ENCODE results near the gene AQP11.
"Not testable (repeated sequence)": the region's sequence is repeated elsewhere in the genome, so short reads cannot be mapped to it uniquely, and the experiment has no call there.

The AQP11 gene

GRCh38 chr11:77592727-77593126 is 3.0 kb downstream of the AQP11 start:
- DNase-seq (ENCODE audit: low read depth in 3 of 3), result no peak

- no peak for DNase-seq (ENCODE audit: low read depth in 3 of 3)
Observed at GRCh38 chr11:77593883-77594282, 4.1 kb downstream of the AQP11 start.

GRCh38 chr11:77596626-77597025 is 6.9 kb downstream of the AQP11 start:
- no peak for DNase-seq (ENCODE audit: low read depth in 3 of 3)

- DNase-seq (ENCODE audit: low read depth in 3 of 3), result no peak
Observed at GRCh38 chr11:77598195-77598594, 8.4 kb downstream of the AQP11 start.

- no peak for DNase-seq (ENCODE audit: low read depth in 3 of 3)
Observed at GRCh38 chr11:77602381-77603088, 12.8 kb downstream of the AQP11 start.

GRCh38 chr11:77604281-77604680 is 14.5 kb downstream of the AQP11 start:
- DNase-seq (ENCODE audit: low read depth in 3 of 3), result no peak

- DNase-seq (ENCODE audit: low read depth in 3 of 3), result no peak
Observed at GRCh38 chr11:77609234-77609633, 19.5 kb downstream of the AQP11 start.

- DNase-seq (ENCODE audit: low read depth in 3 of 3), result no peak
Observed at GRCh38 chr11:77611921-77612320, 22.2 kb downstream of the AQP11 start.

- DNase-seq (ENCODE audit: low read depth in 3 of 3), result no peak
Observed at GRCh38 chr11:77617892-77618291, 28.1 kb downstream of the AQP11 start.

- DNase-seq (ENCODE audit: low read depth in 3 of 3), result peak in 1 of 3 experiments; percentile 5
Observed at GRCh38 chr11:77619576-77620198, 29.9 kb downstream of the AQP11 start.

GRCh38 chr11:77630157-77630710 is 40.5 kb downstream of the AQP11 start:
- no peak for DNase-seq (ENCODE audit: low read depth in 3 of 3)

- not testable (repeated sequence) for DNase-seq (ENCODE audit: low read depth in 3 of 3)
Observed at GRCh38 chr11:77633926-77634325, 44.2 kb downstream of the AQP11 start.

GRCh38 chr11:77636731-77637344 is 47.1 kb downstream of the AQP11 start:
- no peak for DNase-seq (ENCODE audit: low read depth in 3 of 3)

GRCh38 chr11:77637345-77638165 is 47.8 kb downstream of the AQP11 start, which contains the start of gene CLNS1A:
CLNS1A (minus strand) TSS chr11:77637794; CDS start chr11:77637714, 80 bp downstream.
- peak; percentile 66 to 80 (median 71) for DNase-seq (ENCODE audit: low read depth in 3 of 3)

- DNase-seq (ENCODE audit: low read depth in 3 of 3), result no peak
Observed at GRCh38 chr11:77642228-77642627, 52.5 kb downstream of the AQP11 start.

- no peak for DNase-seq (ENCODE audit: low read depth in 3 of 3)
Observed at GRCh38 chr11:77644887-77645286, 55.1 kb downstream of the AQP11 start.

- no peak for DNase-seq (ENCODE audit: low read depth in 3 of 3)
Observed at GRCh38 chr11:77647654-77648305, 58.0 kb downstream of the AQP11 start.

- DNase-seq (ENCODE audit: low read depth in 3 of 3), result no peak
Observed at GRCh38 chr11:77650123-77650522, 60.4 kb downstream of the AQP11 start.

- no peak for DNase-seq (ENCODE audit: low read depth in 3 of 3)
Observed at GRCh38 chr11:77654770-77655434, 65.1 kb downstream of the AQP11 start.

- DNase-seq (ENCODE audit: low read depth in 3 of 3), result no peak
Observed at GRCh38 chr11:77656362-77656761, 66.6 kb downstream of the AQP11 start.
